K562 (cell line): ENCODE results near the gene VARS1. TPM values are rescaled to one million over a fixed set of nuclear protein-coding genes. Genes with fewer than 3 reads are reported as not detected.

Experiments
- ATF2 ChIP-seq: sonication (generic); formaldehyde crosslinking; IDR thresholded peaks from 2 replicates; pipeline ENCODE4 v1.8.1; 2022; ENCODE audit warnings: missing genetic modification reagents
- BRD9 ChIP-seq: fragments of 450-650 bp; IDR thresholded peaks from 2 replicates; pipeline ENCODE4 v1.6.1; 2018; ENCODE audit warnings: low read depth; ENCODE audit not compliant: partially characterized antibody
- DMBX1 ChIP-seq: fragments of 250-450 bp; sonication (Bioruptor Pico); IDR thresholded peaks from 2 replicates; pipeline ENCODE4 v1.8.0; 2022; ENCODE audit warnings: inconsistent platforms, mild to moderate bottlenecking, moderate library complexity, borderline replicate concordance
- KAT7 ChIP-seq: sonication (generic); formaldehyde crosslinking; IDR thresholded peaks from 2 replicates; pipeline ENCODE4 v1.8.0; 2022; ENCODE audit warnings: missing genetic modification reagents, mild to moderate bottlenecking, borderline replicate concordance
- KDM1A ChIP-seq, 2 experiments: fragments of 450-650 bp; IDR thresholded peaks; 2 replicates each; pipeline ENCODE4 v1.6.1; 2016; ENCODE audit warnings: mild to moderate bottlenecking in 2 of 2
- KLF6 ChIP-seq: fragments of 250-450 bp; sonication (Bioruptor Pico); IDR thresholded peaks from 2 replicates; pipeline ENCODE4 v1.4.0; 2020; ENCODE audit warnings: mild to moderate bottlenecking, moderate library complexity, borderline replicate concordance
- MAX ChIP-seq: sonication (generic); formaldehyde crosslinking; IDR thresholded peaks from 2 replicates; pipeline ENCODE4 v1.9.0; 2022; ENCODE audit warnings: mild to moderate bottlenecking, missing genetic modification reagents
- MEF2D ChIP-seq: conservative IDR thresholded peaks from 2 replicates; pipeline ENCODE4 v1.6.1; 2016; ENCODE audit warnings: low read depth, missing genetic modification characterization, missing compliant biosample characterization
- MEIS2 ChIP-seq: fragments of 450-650 bp; IDR thresholded peaks from 2 replicates; pipeline ENCODE4 v1.6.1; 2014; ENCODE audit warnings: mild to moderate bottlenecking; ENCODE audit not compliant: partially characterized antibody
- PKNOX1 ChIP-seq: fragments of 450-650 bp; IDR thresholded peaks from 2 replicates; pipeline ENCODE4 v1.6.1; 2016
- PML ChIP-seq: IDR thresholded peaks from 2 replicates; pipeline ENCODE4 v1.6.1; 2012; ENCODE audit warnings: low read length, inconsistent platforms
- POLR2A ChIP-seq: fragments of 450-650 bp; conservative IDR thresholded peaks from 2 replicates; pipeline ENCODE4 v1.6.1; 2016
- RBM22 ChIP-seq: fragments of 200-400 bp; formaldehyde crosslinking; IDR thresholded peaks from 2 replicates; pipeline ENCODE4 v1.6.1; 2018; ENCODE audit warnings: low read length, low read depth; ENCODE audit not compliant: poor library complexity, severe bottlenecking
- SLC30A9 ChIP-seq: fragments of 250-450 bp; sonication (Bioruptor Pico); IDR thresholded peaks from 2 replicates; pipeline ENCODE4 v1.8.0; 2022; ENCODE audit warnings: mild to moderate bottlenecking, moderate library complexity
- SMAD2 ChIP-seq: fragments of 150-350 bp; IDR thresholded peaks from 2 replicates; pipeline ENCODE4 v1.6.1; 2014; ENCODE audit warnings: low read depth, mild to moderate bottlenecking, low read length
- SMARCA4 ChIP-seq: fragments of 450-650 bp; IDR thresholded peaks from 2 replicates; pipeline ENCODE4 v1.6.1; 2016
- SREBF2 ChIP-seq: sonication (generic); formaldehyde crosslinking; IDR thresholded peaks from 2 replicates; pipeline ENCODE4 v1.4.0; 2020; ENCODE audit warnings: mild to moderate bottlenecking, missing genetic modification reagents
- TCF7 ChIP-seq: sonication (generic); IDR thresholded peaks from 2 replicates; pipeline ENCODE4 v1.6.1; 2016; ENCODE audit warnings: antibody characterized with exemption, borderline replicate concordance
- TCF7L2 ChIP-seq: fragments of 150-350 bp; IDR thresholded peaks from 2 replicates; pipeline ENCODE4 v1.6.1; 2016; ENCODE audit warnings: low read depth, mild to moderate bottlenecking, low read length, moderate library complexity
- TEAD4 ChIP-seq, 2 experiments: sonication (generic) in 1 of 2; formaldehyde crosslinking in 1 of 2; IDR thresholded peaks; 2 replicates each; pipeline versions ENCODE4 v1.6.1 to v1.8.0; 2012 to 2022; ENCODE audit warnings: borderline replicate concordance in 1 of 2, inconsistent platforms in 1 of 2, low read length in 1 of 2, mild to moderate bottlenecking in 1 of 2, missing genetic modification reagents in 1 of 2
- ZBTB8A ChIP-seq: fragments of 450-650 bp; IDR thresholded peaks from 2 replicates; pipeline ENCODE4 v1.6.1; 2018; ENCODE audit warnings: mild to moderate bottlenecking, moderate library complexity; ENCODE audit not compliant: partially characterized antibody
- ZC3H11A ChIP-seq: IDR thresholded peaks from 2 replicates; pipeline ENCODE4 v1.6.1; 2012; ENCODE audit warnings: low read depth, low read length, improper control_type of control experiment
- ZNF121 ChIP-seq: sonication (generic); formaldehyde crosslinking; conservative IDR thresholded peaks from 2 replicates; pipeline ENCODE4 v1.8.0; 2022; ENCODE audit warnings: missing genetic modification reagents
- ZNF24 ChIP-seq: fragments of 450-650 bp; IDR thresholded peaks from 2 replicates; pipeline ENCODE4 v1.6.1; 2016
- ZNF253 ChIP-seq: fragments of 250-450 bp; sonication (Bioruptor Pico); conservative IDR thresholded peaks from 2 replicates; pipeline ENCODE4 v1.6.1; 2021; ENCODE audit warnings: mild to moderate bottlenecking
- ZNF384 ChIP-seq: IDR thresholded peaks from 2 replicates; pipeline ENCODE4 v1.6.1; 2012; ENCODE audit warnings: low read depth, low read length, improper control_type of control experiment
- ZNF644 ChIP-seq: fragments of 200-800 bp; sonication (Bioruptor generic); IDR thresholded peaks from 2 replicates; pipeline ENCODE4 v1.6.1; 2016; ENCODE audit warnings: low read depth, missing genetic modification characterization, missing compliant biosample characterization
- ZNF778 ChIP-seq: fragments of 450-650 bp; formaldehyde crosslinking; IDR thresholded peaks from 2 replicates; pipeline ENCODE4 v1.4.0; 2020; ENCODE audit warnings: mild to moderate bottlenecking, moderate library complexity
- ZZZ3 ChIP-seq: fragments of 450-650 bp; IDR thresholded peaks from 2 replicates; pipeline ENCODE4 v1.6.1; 2016; ENCODE audit warnings: antibody characterized with exemption, mild to moderate bottlenecking, moderate library complexity
- polyA plus RNA-seq, 8 experiments: library from polyadenylated mRNA; depleted of rRNA in 4 of 8; stranded (reverse) in 5 of 8; unstranded in 3 of 8; fragments of >200 nt; fragmentation: Nextera tagmentation in 2 of 8; fragmentation: Illumina TruSeq in 1 of 8; extraction: Ambion mirVana in 2 of 8; extraction: Trizol in 1 of 8; gene quantifications; 2 replicates each; pipeline versions ENCODE4 v1.2.1 to v1.2.3, GENCODE V29; 2011 to 2014; ENCODE audit warnings: inconsistent platforms in 1 of 8, missing spikeins in 1 of 8
- total RNA-seq, 7 experiments: library from RNA; depleted of rRNA in 6 of 7; stranded (reverse); fragments of >200 nt in 6 of 7; fragmentation: Illumina TruSeq in 2 of 7; extraction: Trizol in 2 of 7; gene quantifications; 2 replicates each; pipeline versions ENCODE4 v1.2.1 to v1.2.3, GENCODE V29; 2011 to 2021; ENCODE audit warnings: low replicate concordance in 1 of 7

The VARS1 gene
- total and polyA plus RNA-seq, 9 of the 15 experiments (the other 6 are each of a cell fraction or from before 2014, with no cell fraction given) = 2.9 to 488 (median 130) TPM

- TF ChIP-seq KLF6 (CRISPR knock-in tag) (no peak), MEF2D (tag) (no peak), SREBF2 (CRISPR knock-in tag) (no peak), SMAD2 (no peak), ZNF644 (no peak), TEAD4 (IDR thresholded peaks at IDR 0.05; ENCODE audit: low read length) (no peak), TEAD4 (CRISPR knock-in tag; IDR thresholded peaks at IDR 0.05; ENCODE audit: borderline replicate concordance) (no peak), PML (0 out of 2 replicates have a peak, but pooled peaks have one; percentile 15), TCF7 (no peak), ZBTB8A (no peak), ATF2 (CRISPR knock-in tag) (no peak), POLR2A (peak; percentile 39; the same call in 1 of the 2 replicates), ZNF253 (CRISPR knock-in tag) (no peak), DMBX1 (CRISPR knock-in tag) (no peak), ZNF24 (no peak), ZNF121 (CRISPR knock-in tag) (no peak), MAX (CRISPR knock-in tag) (no peak; the same call in 1 of the 2 replicates), KAT7 (CRISPR knock-in tag) (no peak), ZZZ3 (no peak), BRD9 (no peak), TCF7L2 (no peak), MEIS2 (no peak), SLC30A9 (CRISPR knock-in tag) (no peak), ZNF384 (no peak), ZNF778 (CRISPR knock-in tag) (no peak), PKNOX1 (no peak), KDM1A (IDR thresholded peaks at IDR 0.05) (peak in 1 of 2 experiments; percentile 34; a peak in 1 of 4 replicates), SMARCA4 (no peak), ZC3H11A (no peak), RBM22 (peak; percentile 15)
Observed at GRCh38 chr6:31781244-31782125, 14.1 kb downstream of the VARS1 start (continued).
